ENCODE data around the gene SMARCA2. TPM values are rescaled to one million over a fixed set of nuclear protein-coding genes. Genes with fewer than 3 reads are reported as not detected.
A peak's percentile ranks its signal among the peaks of the same experiment; 100 is the strongest.

The SMARCA2 gene
- total RNA-seq, 1 experiment from 2014 or later, result 5.5 TPM

DNA sequence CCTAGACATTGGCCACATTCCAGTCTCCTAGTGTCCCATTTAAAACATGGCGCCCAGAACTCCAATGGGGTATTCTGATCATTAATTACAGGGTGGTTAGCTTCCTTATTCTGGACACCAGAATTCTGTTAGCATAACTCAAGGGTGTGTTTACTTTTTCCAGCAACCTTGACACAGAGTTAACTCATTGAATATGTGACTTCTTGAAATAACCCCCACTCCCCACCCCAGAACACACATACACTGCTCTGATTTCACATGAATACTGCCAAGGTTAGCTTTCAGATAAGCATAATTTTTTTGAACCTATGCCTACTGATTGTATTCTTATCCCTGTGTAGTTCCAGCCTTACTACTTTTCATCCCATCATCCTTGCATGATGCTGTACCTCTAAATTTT is 151.1 kb downstream of the SMARCA2 start:
- Histone ChIP-seq H3K27me3 (ENCODE audit: control insufficient read depth, insufficient read depth, low read length) (no peaks in the 10 kb centered on the region), H3K36me3 (replicated peaks; ENCODE audit: control insufficient read depth, insufficient read depth, low read length) (no peaks in the 10 kb centered on the region)
- DNase-seq, result no peak

GRCh38 chr9:2169035-2169434 is 153.9 kb downstream of the SMARCA2 start:
- DNase-seq, result no peak

More for the DNA sequence above, 151.1 kb downstream of the SMARCA2 start:
- H3K4me3 ChIP-seq (ENCODE audit: insufficient read depth, low read depth, low read length), result no peak overlapping the region

GRCh38 chr9:2170722-2171121 is 155.6 kb downstream of the SMARCA2 start:
- no peaks in the 10 kb centered on the region for H3K27me3 ChIP-seq (ENCODE audit: control insufficient read depth, insufficient read depth, low read length)
- H3K36me3 ChIP-seq (replicated peaks; ENCODE audit: control insufficient read depth, insufficient read depth, low read length), result no peaks in the 10 kb centered on the region
- no peak for DNase-seq

More at GRCh38 chr9:2169035-2169434, 153.9 kb downstream of the SMARCA2 start:
- Histone ChIP-seq H3K36me3 (replicated peaks; ENCODE audit: control insufficient read depth, insufficient read depth, low read length) (no peaks in the 10 kb centered on the region), H3K4me3 (ENCODE audit: insufficient read depth, low read depth, low read length) (no peak overlapping the region), H3K27me3 (ENCODE audit: control insufficient read depth, insufficient read depth, low read length) (no peaks in the 10 kb centered on the region)

DNA sequence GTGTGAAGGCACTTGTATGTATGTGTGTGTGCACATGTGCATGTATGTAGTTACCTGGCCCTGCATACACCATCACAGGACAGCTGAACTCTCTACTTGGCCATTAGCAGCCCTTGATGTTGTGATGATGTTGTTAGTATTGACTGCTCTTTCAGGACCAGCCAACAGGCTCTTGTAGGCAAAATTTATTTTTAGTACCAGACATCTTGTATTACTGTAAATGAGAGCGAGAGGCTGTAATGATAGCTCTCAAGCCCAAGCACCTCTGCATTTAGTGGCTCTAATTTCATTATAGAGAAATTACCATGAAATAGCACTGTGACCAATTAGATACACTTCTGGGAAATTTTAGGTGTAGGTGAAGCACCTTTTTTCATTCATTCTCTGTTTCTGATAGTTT is 158.0 kb downstream of the SMARCA2 start:
- DNase-seq, result no peak
- H3K27me3 ChIP-seq (ENCODE audit: control insufficient read depth, insufficient read depth, low read length), result no peaks in the 10 kb centered on the region

More at GRCh38 chr9:2170722-2171121, 155.6 kb downstream of the SMARCA2 start:
- no peak overlapping the region for H3K4me3 ChIP-seq (ENCODE audit: insufficient read depth, low read depth, low read length)

DNA sequence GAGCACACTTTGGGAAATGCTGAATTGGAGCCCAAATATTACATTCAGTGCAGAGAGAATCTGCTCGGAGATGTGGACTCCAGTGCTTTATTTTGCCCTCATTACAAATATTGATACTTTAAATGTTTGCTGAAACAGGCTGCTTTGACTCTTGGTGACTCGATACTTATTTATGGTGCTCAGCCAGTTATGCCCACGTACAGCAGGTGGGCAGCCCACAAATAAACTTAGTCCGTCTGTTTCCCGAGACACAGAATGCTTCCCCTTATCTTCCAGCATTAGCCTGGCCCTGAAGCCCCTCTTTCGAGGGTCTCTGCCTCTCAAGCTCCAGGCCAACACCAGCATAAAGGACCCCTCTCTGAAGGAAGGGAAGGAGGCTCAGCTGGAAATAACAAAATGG is 158.7 kb downstream of the SMARCA2 start:
- no peak for DNase-seq
- Histone ChIP-seq H3K27me3 (ENCODE audit: control insufficient read depth, insufficient read depth, low read length) (no peaks in the 10 kb centered on the region), H3K36me3 (replicated peaks; ENCODE audit: control insufficient read depth, insufficient read depth, low read length) (no peaks in the 10 kb centered on the region)

More for the DNA sequence above, 158.0 kb downstream of the SMARCA2 start:
- H3K36me3 ChIP-seq (replicated peaks; ENCODE audit: control insufficient read depth, insufficient read depth, low read length), result no peaks in the 10 kb centered on the region
- H3K4me3 ChIP-seq (ENCODE audit: insufficient read depth, low read depth, low read length), result no peak overlapping the region

GRCh38 chr9:2174306-2174705 is 159.2 kb downstream of the SMARCA2 start:
- Histone ChIP-seq H3K27me3 (ENCODE audit: control insufficient read depth, insufficient read depth, low read length) (no peaks in the 10 kb centered on the region), H3K4me3 (ENCODE audit: insufficient read depth, low read depth, low read length) (no peak overlapping the region), H3K36me3 (replicated peaks; ENCODE audit: control insufficient read depth, insufficient read depth, low read length) (no peaks in the 10 kb centered on the region)
- DNase-seq, result no peak

More for the DNA sequence above, 158.7 kb downstream of the SMARCA2 start:
- no peak overlapping the region for H3K4me3 ChIP-seq (ENCODE audit: insufficient read depth, low read depth, low read length)

DNA sequence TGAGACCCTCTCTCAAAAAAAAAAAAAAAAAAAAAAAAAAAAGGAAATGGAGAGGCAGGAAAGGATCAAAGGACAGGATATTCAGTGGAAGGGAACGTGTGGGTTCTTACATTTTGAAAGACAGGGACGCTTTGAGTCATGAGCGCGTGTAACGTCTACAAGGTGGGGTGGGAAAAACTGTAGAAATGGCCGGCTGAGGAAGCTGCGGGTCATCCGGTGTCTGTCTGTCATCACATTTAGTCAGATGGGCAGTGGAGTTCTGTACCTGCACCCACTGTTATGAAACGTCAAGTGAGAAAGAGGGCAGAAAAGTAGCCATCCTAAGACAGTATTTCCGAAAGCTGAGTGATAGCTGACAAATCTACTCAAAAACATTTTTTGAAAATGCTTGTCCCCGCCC is 159.8 kb downstream of the SMARCA2 start:
- H3K36me3 ChIP-seq (replicated peaks; ENCODE audit: control insufficient read depth, insufficient read depth, low read length), result no peaks in the 10 kb centered on the region
- no peaks in the 10 kb centered on the region for H3K27me3 ChIP-seq (ENCODE audit: control insufficient read depth, insufficient read depth, low read length)
- DNase-seq, result no peak
- no peak overlapping the region for H3K4me3 ChIP-seq (ENCODE audit: insufficient read depth, low read depth, low read length)

DNA sequence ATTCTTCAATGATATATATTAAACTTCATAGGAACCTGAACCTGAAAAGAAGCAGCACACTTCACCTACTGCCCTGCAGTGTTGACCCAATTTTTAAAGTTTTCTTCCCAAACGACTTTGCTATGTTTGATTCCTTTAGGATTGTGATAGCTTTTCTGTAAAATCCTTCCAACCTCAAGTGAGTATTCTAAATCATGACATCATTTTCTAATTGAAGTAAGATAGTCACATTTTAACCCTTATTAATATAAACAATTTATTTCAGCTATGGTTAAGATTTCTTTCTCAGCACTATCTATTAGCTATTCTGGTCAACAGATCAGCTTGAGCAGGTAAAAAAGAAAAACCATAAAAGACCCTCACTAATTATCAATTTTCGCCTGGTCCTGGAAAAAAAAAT is 162.0 kb downstream of the SMARCA2 start:
- Histone ChIP-seq H3K4me3 (ENCODE audit: insufficient read depth, low read depth, low read length) (no peak overlapping the region), H3K36me3 (replicated peaks; ENCODE audit: control insufficient read depth, insufficient read depth, low read length) (no peaks in the 10 kb centered on the region), H3K27me3 (ENCODE audit: control insufficient read depth, insufficient read depth, low read length) (no peaks in the 10 kb centered on the region)
- no peak for DNase-seq

DNA sequence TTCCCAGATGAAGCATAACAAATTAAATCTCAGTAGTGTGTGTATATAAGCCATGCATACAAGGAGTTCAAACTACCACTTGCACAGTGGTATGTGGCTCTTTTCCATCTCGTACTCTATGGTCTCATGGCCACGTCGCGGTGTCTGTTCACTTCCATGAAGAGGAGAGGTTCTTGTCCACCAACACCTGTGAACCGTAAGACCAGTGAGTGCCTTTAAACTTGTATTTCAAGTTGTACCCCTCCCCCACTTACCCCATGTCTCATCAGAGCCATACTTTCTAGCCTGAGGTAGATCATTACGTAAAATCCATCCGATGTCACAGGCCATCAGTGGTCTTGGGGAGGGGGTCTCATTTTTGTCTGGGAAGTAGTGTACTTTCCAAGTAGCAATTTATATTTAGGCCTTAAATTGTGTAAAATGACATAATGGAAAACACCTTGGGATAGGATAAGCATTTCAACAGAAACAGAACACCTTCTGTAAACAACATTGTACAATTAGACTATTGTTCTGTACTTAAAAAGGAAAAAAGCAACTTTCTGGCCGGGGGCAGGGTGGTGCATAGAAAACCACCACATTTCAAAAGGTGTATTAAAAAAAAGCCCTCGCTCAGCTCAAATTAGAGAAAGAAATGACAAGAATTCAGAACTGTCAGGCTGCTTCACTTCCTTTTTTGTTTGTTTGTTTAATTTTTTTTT is 163.0 kb downstream of the SMARCA2 start:
- Histone ChIP-seq H3K4me3 (ENCODE audit: insufficient read depth, low read depth, low read length) (no peak overlapping the region), H3K36me3 (replicated peaks; ENCODE audit: control insufficient read depth, insufficient read depth, low read length) (no peaks in the 10 kb centered on the region), H3K27me3 (ENCODE audit: control insufficient read depth, insufficient read depth, low read length) (no peaks in the 10 kb centered on the region)
- DNase-seq, result no peak

DNA sequence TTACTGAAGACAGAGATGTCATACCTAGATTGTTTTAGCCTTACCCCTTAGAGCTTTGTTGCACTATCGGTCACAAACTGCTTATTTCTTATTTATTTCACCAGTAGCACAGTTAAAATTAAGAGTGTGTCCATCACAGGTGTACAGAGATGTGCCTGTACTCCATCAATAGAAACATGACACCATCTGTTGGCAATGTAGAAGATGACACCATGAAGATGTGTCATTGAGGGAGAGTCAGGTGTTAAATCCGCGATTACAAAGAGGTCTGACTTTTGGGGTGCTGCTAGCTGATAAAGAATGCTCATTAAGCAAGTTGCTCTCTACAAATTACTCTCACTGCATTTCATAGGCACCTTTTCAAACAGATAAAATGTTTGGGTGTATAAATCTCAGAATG is 164.4 kb downstream of the SMARCA2 start:
- H3K36me3 ChIP-seq (replicated peaks; ENCODE audit: control insufficient read depth, insufficient read depth, low read length), result no peaks in the 10 kb centered on the region
- H3K4me3 ChIP-seq (ENCODE audit: insufficient read depth, low read depth, low read length), result no peak overlapping the region
- H3K27me3 ChIP-seq (ENCODE audit: control insufficient read depth, insufficient read depth, low read length), result no peaks in the 10 kb centered on the region
- no peak for DNase-seq

DNA sequence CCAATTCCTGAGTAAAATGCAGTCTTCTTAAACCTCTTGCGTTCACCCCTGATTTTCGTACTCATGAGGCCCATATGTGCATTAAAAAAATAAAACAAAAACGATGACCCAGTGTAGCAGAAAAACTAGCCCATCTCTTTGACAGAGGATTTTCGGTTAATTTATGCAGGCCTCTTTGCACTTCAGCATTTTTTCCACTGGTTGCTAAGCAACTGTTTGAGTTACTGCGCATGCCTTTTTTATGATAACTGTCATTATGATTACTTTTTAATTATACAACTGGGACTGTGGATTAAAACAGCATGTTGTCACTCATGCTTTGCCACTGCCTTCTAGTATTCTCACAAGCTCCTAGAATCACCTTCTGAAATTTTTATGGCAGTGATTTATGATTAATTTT is 165.0 kb downstream of the SMARCA2 start:
- no peaks in the 10 kb centered on the region for H3K36me3 ChIP-seq (replicated peaks; ENCODE audit: control insufficient read depth, insufficient read depth, low read length)
- no peaks in the 10 kb centered on the region for H3K27me3 ChIP-seq (ENCODE audit: control insufficient read depth, insufficient read depth, low read length)
- no peak overlapping the region for H3K4me3 ChIP-seq (ENCODE audit: insufficient read depth, low read depth, low read length)
- DNase-seq, result no peak

GRCh38 chr9:2180704-2181103 is 165.6 kb downstream of the SMARCA2 start:
- Histone ChIP-seq H3K4me3 (ENCODE audit: insufficient read depth, low read depth, low read length) (no peak overlapping the region), H3K36me3 (replicated peaks; ENCODE audit: control insufficient read depth, insufficient read depth, low read length) (no peaks in the 10 kb centered on the region), H3K27me3 (ENCODE audit: control insufficient read depth, insufficient read depth, low read length) (no peaks in the 10 kb centered on the region)
- no peak for DNase-seq

GRCh38 chr9:2181792-2182191 is 166.6 kb downstream of the SMARCA2 start:
- H3K36me3 ChIP-seq (replicated peaks; ENCODE audit: control insufficient read depth, insufficient read depth, low read length), result no peaks in the 10 kb centered on the region
- no peaks in the 10 kb centered on the region for H3K27me3 ChIP-seq (ENCODE audit: control insufficient read depth, insufficient read depth, low read length)
- H3K4me3 ChIP-seq (ENCODE audit: insufficient read depth, low read depth, low read length), result no peak overlapping the region
- peak; percentile 70 for DNase-seq

DNA sequence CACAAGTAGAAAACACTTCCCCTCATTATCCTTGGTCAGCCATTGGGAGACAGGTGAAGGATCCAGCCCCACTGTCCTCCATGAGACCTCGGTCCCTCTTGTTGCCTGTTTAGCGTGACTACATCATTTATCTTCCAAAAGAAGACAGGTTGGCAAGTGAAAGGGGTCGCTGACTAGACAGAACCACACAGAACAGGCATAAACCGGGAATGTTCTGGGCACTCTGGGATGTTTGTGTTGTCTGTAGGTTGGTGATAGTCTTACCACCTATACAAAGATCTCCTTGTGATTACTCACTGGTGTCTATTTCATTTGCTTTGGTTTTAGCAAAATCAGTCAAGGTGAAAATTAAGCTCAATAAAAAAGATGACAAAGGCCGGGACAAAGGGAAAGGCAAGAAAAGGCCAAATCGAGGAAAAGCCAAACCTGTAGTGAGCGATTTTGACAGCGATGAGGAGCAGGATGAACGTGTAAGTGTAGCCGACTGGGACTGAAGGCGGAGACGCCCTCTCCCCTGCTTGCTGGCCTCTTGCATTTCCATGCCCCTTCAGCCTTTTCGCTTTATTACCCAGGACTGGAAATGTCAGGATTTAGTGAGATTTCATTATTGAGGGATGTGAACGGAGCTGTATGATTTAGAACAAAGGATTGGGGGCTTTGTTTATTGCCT is 175.9 kb downstream of the SMARCA2 start:
- no peak overlapping the region for H3K4me3 ChIP-seq (ENCODE audit: insufficient read depth, low read depth, low read length)
- no peaks in the 10 kb centered on the region for H3K27me3 ChIP-seq (ENCODE audit: control insufficient read depth, insufficient read depth, low read length)
- no peak for DNase-seq
- H3K36me3 ChIP-seq (replicated peaks; ENCODE audit: control insufficient read depth, insufficient read depth, low read length), result no peaks in the 10 kb centered on the region

- DNase-seq, result no peak
- Histone ChIP-seq H3K4me3 (ENCODE audit: insufficient read depth, low read depth, low read length) (no peak overlapping the region), H3K36me3 (replicated peaks; ENCODE audit: control insufficient read depth, insufficient read depth, low read length) (no peaks in the 10 kb centered on the region), H3K27me3 (ENCODE audit: control insufficient read depth, insufficient read depth, low read length) (no peaks in the 10 kb centered on the region)
Measured at GRCh38 chr9:2191609-2191972, 176.4 kb downstream of the SMARCA2 start.
